Activated T-helper 2 cell treated with anti-CD3 and anti-CD28 coated beads, Interferon-gamma antibody, Interleukin-2, Interleukin-4, amounts not matched to agents 10 μg/mL and 5 μg/mL and 100 μg/mL, durations not matched to agents 14 hours and 24 hours and 36 hours (primary cell): ENCODE results near the gene PRKCE. TPM values are rescaled to one million over a fixed set of nuclear protein-coding genes. Genes with fewer than 3 reads are reported as not detected.

Source experiments
- DNase-seq: peaks from one replicate; pipeline ENCODE4 v3.0.0; 2021; ENCODE audit warnings: low spot score
- H3K27ac Mint-ChIP-seq: one replicate; pipeline ENCODE4 v1.8.0; 2021; ENCODE audit warnings: mixed read lengths
- H3K27me3 Mint-ChIP-seq: one replicate; pipeline ENCODE4 v1.8.0; 2021; ENCODE audit warnings: low read depth, mixed read lengths
- H3K36me3 Mint-ChIP-seq: one replicate; pipeline ENCODE4 v1.8.0; 2021; ENCODE audit warnings: low read depth, mixed read lengths
- H3K4me1 Mint-ChIP-seq: one replicate; pipeline ENCODE4 v1.8.0; 2021; ENCODE audit warnings: low read depth, mixed read lengths
- H3K4me3 Mint-ChIP-seq: one replicate; pipeline ENCODE4 v1.8.0; 2021; ENCODE audit warnings: low read depth, mild to moderate bottlenecking, moderate library complexity, mixed read lengths
- H3K9me3 Mint-ChIP-seq: one replicate; pipeline ENCODE4 v1.8.0; 2021; ENCODE audit warnings: mixed read lengths
- intact Hi-C: fragments of 100-400 bp; cut with micrococcal nuclease; formaldehyde crosslinking; loops from one replicate; pipeline ENCODE4 v1.15.1; 2023
- total RNA-seq: library from RNA; stranded (reverse); gene quantifications from 2 replicates; pipeline ENCODE4 v1.2.3, GENCODE V29; 2022

PRKCE gene
- total RNA-seq, 1 donor from 2014 or later = 21.5 TPM

DNA sequence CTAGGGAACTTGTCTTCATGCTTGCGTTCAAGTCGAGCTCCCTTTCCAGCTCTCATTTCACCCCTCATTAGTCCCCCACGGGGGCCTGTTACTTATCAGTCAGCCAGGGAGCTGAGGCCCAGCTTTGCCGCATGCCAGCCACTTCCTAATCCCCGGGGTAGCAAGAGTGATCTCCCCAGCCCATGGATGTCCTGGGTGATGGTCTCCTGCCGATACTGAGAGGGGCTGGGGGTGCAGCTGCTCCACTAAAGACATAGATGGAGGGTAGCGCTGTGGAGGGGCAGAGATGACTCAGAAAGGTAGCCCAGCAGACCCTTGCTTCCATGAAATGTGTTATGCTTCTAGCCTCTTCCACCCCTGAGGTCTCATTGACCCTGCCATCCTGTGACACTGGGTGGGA lies 331.7 kb downstream of the PRKCE start:
- H3K4me1 Mint-ChIP-seq = peaks cover 5% of the 10 kb centered on the region
- no peaks in the 10 kb centered on the region for H3K9me3 Mint-ChIP-seq
- intact Hi-C loops = no loop called here
- H3K27me3 Mint-ChIP-seq = no peaks in the 10 kb centered on the region
- no peak overlapping the region for H3K27ac Mint-ChIP-seq
- H3K4me3 Mint-ChIP-seq = no peak overlapping the region
- no peaks in the 10 kb centered on the region for H3K36me3 Mint-ChIP-seq
- no peak for DNase-seq

DNA sequence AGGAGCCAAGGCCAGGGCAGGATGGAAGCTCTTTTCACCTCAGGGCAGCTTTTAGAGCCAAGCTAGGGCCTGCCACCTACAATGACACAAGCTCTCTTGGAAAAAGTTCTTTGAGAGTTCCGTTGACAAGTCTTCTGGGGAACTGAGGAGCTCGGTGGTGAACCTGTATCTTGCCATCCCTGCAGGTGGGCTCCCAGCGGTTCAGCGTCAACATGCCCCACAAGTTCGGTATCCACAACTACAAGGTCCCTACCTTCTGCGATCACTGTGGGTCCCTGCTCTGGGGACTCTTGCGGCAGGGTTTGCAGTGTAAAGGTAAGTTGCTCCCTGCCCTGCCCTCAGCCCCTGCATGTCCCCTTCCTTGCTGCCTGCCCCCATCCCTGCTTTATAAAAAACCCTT lies 332.9 kb downstream of the PRKCE start:
- H3K4me1 Mint-ChIP-seq = peaks cover 2% of the 10 kb centered on the region
- H3K4me3 Mint-ChIP-seq = no peak overlapping the region
- intact Hi-C loops = no loop called here
- no peaks in the 10 kb centered on the region for H3K9me3 Mint-ChIP-seq
- no peaks in the 10 kb centered on the region for H3K36me3 Mint-ChIP-seq
- no peak for DNase-seq
- H3K27ac Mint-ChIP-seq = no peak overlapping the region
- H3K27me3 Mint-ChIP-seq = no peaks in the 10 kb centered on the region

DNA sequence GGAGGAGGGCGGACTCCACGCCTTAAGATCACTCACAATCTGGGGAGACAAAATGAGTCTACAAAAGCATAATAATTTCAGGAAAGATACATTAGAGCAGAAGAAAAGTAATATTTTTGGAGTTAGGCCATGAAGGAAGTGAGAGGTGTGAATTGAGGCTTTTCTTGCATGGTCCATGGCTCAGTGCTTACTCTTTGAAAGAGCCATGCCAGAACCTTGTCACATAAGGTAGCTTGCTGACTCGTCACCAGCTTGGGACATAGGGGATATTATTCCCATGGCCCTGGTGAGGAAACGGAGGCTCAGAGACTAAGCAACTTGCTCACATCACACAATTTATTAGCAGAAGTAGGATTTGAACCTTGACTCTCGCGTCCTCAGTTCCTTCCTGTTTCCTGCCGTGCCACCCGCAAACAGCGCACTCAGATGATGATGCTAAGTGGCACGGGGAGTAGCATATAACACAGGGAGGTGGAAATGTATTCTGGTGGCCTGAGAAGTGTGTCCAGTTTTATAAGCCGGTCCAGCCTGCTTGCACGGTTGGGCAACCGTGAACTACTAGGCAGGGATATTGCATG lies 333.5 kb downstream of the PRKCE start:
- Mint-ChIP-seq H3K27me3 (no peaks in the 10 kb centered on the region), H3K27ac (no peak overlapping the region), H3K36me3 (no peaks in the 10 kb centered on the region), H3K4me1 (no peaks in the 10 kb centered on the region), H3K9me3 (no peaks in the 10 kb centered on the region), H3K4me3 (no peak overlapping the region)
- intact Hi-C loops = no loop called here
- no peak for DNase-seq

DNA sequence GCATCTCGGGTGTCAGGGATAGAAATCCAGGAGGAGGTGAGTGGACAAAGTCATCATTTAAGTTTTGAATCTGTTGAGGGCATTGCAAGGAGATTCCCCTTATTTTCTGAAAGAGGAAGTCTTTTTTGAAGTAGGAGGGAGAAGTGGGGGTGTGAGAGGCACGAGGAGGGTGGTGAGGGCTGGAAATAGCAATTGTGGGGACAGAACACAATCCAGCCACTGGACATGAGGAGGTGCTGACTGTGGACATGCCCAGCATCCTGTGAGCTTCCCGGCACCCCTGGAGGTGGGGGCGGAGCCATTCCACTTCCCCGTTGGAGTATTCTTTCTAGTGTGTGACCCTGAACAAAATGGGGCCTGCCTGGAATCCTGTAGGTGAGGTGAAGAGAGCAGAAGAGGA lies 335.0 kb downstream of the PRKCE start:
- no peak overlapping the region for H3K27ac Mint-ChIP-seq
- H3K4me3 Mint-ChIP-seq = no peak overlapping the region
- H3K36me3 Mint-ChIP-seq = no peaks in the 10 kb centered on the region
- no peak for DNase-seq
- H3K27me3 Mint-ChIP-seq = no peaks in the 10 kb centered on the region
- H3K4me1 Mint-ChIP-seq = no peaks in the 10 kb centered on the region
- intact Hi-C loops = no loop called here
- no peaks in the 10 kb centered on the region for H3K9me3 Mint-ChIP-seq

DNA sequence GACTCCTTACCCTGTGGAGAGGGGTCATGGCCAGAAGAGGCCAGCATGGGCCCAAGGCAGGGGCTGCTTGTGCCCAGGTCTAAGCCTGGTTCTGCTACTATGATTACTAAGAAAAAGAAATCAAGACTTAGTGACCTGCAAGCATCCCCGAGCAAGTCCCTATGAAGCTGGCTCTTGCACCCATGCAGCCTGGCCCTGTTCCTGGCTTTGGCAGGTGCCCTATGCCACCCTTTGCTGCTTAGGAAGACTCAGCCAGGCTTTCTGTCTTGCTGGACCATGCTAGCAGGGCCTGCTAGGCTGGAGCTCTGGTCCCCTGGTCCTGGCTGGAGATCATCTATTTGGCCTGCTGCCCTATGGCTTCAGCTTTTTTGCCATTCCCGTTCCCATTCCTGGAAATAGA lies 336.4 kb downstream of the PRKCE start:
- Mint-ChIP-seq H3K36me3 (no peaks in the 10 kb centered on the region), H3K27me3 (no peaks in the 10 kb centered on the region), H3K4me3 (no peak overlapping the region), H3K4me1 (no peaks in the 10 kb centered on the region), H3K9me3 (no peaks in the 10 kb centered on the region), H3K27ac (no peak overlapping the region)
- intact Hi-C loops = no loop called here
- no peak for DNase-seq

DNA sequence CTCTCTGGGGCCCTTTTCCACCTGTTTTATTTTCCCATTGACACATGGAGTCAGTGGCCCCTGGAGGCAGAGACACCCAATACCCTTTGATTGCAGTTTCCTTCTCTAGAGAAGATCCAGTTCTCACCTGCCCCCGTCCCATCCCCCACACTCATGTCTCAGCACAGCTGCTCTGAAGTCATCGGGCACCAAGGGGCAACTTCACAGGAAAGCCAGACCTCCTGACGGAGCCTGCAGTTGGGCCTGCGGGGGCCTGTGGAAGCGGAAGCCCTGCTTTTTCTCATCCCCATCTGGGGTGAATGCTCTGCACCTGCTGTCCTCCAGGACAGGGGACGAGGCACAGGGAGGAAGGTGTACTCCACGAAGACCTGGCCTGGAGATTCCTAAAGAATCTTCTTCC lies 337.4 kb downstream of the PRKCE start:
- H3K27me3 Mint-ChIP-seq = no peaks in the 10 kb centered on the region
- DNase-seq = no peak
- no peaks in the 10 kb centered on the region for H3K9me3 Mint-ChIP-seq
- H3K4me1 Mint-ChIP-seq = peaks cover 2% of the 10 kb centered on the region
- intact Hi-C loops = no loop called here
- no peaks in the 10 kb centered on the region for H3K36me3 Mint-ChIP-seq
- no peak overlapping the region for H3K27ac Mint-ChIP-seq
- H3K4me3 Mint-ChIP-seq = no peak overlapping the region

DNA sequence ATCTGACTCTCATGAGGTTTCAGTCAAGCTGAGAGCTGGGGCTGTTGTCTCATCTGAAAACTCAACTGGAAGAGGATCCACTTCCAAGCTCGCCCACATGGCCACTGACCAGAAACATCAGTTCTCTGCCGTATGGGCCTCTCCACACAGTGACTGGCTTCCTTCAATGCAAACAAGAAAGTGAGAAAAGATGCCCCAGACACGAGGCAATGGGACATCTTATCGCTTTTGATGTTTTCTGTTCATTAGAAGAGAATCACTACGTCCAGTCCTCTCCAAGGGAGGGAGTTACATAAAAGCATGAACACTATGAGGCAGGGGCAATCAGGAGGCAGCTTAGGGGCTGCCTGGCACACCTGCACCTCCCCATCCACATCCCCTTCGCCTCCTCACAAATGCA lies 338.7 kb downstream of the PRKCE start:
- Mint-ChIP-seq H3K9me3 (no peaks in the 10 kb centered on the region), H3K4me3 (no peak overlapping the region), H3K4me1 (peaks cover 2% of the 10 kb centered on the region), H3K27me3 (no peaks in the 10 kb centered on the region), H3K36me3 (no peaks in the 10 kb centered on the region), H3K27ac (no peak overlapping the region)
- intact Hi-C loops = no loop called here
- DNase-seq = no peak

DNA sequence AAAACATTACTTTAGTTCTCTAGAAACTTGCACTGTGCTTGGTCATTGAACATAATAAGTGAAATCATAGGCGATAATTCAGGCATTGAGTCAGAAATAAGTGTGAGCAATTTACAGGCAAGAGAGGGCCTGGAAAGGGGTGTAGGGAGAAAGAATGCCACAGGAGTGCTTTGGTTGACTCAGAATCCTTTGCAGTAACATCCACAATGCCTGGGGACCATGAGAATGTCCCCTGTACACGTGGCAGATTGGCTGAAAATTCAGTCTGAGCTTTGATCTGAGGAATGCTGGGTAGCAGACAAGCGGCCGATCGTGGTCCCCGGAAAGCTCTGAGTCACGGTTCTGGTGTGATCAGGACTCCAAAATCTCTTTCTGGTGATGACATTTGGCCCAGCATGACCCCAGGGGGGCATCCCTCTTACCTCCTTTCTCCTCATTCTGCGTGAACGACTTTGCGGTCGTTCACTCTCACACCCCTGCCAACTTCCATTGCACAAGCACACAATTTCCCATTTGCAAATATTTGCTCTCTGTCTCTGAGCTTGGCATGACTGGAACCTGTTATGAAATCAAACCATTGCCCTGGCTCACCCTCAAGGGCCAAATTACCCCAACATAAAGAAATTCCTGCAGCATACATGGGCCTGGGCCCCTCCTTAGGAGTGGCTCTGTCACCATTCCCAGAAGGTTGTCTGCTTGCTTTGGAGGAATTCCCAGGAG lies 340.7 kb downstream of the PRKCE start:
- Mint-ChIP-seq H3K4me3 (no peak overlapping the region), H3K27ac (no peak overlapping the region), H3K27me3 (no peaks in the 10 kb centered on the region), H3K4me1 (peaks cover 2% of the 10 kb centered on the region), H3K9me3 (no peaks in the 10 kb centered on the region), H3K36me3 (no peaks in the 10 kb centered on the region)
- intact Hi-C loops = loop anchor here (2.0 kb wide), 1 partner anchor 659 kb away; no protein-coding TSS in a partner anchor
- no peak for DNase-seq

DNA sequence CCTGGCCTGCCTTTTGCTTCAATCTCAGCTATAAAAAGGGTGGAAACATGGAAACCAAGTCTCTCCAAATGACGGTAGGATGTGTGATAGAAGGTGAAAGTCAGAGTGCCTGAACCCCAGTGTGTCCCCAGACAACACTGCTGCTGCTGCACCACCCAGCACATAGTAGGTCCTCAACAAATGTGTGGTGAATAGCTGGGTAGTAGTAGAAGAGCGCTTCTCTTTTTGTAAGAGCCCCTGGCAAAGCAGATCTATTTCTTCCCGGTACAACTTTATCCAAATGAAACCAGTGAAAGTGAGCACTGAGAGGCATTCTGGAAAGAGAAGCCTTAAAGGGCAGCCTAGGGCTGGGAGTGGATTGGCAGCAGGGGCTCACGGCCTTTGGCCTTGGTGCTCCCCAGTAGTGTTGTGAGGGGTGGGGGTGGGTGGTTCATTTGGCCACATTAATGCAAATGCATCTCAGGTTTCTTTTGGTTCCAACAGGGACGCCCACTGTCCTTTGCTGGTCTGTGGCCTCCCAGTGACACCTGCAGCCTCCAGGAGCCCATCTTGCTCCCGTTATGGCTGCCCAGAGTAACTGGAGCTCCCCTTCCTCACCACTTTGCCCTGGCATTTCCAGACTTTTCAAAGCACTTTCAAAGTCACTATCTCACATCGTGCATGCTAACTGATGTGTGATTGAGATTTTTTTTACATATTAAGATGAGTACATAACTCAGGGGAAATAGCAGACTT lies 341.4 kb downstream of the PRKCE start:
- intact Hi-C loops = loop anchor here (1.0 to 2.0 kb wide), 3 partner anchors 370 to 658 kb away; no protein-coding TSS in a partner anchor
- DNase-seq = no peak
- H3K36me3 Mint-ChIP-seq = no peaks in the 10 kb centered on the region
- H3K27me3 Mint-ChIP-seq = peaks cover 1% of the 10 kb centered on the region
- H3K9me3 Mint-ChIP-seq = no peaks in the 10 kb centered on the region
- H3K4me3 Mint-ChIP-seq = no peak overlapping the region
- peaks cover 2% of the 10 kb centered on the region for H3K4me1 Mint-ChIP-seq
- no peak overlapping the region for H3K27ac Mint-ChIP-seq

DNA sequence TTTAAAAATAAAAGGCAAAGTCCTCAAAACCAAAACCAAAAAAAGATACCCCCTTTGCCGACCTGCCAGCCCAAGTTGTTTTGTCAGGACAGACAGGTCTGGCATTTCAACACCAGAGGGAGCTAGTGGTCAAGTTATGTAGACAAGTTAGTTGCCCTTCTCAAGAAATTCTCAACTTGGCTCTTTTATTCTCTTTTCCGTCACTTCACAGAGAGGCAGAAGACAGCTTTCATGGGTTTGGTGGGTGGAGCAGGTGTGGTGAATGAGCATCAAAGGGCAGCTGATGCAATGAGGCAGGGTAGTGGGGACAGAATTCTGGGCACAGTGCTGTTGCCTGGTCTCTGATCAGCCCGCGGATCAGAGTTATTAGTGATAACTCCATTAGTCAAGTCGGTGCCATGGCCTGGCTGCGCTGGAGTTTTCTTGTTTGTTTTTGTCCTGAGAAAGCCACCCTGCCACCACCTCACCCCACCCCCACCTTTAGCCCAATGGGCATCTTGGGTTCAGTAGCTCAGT lies 342.1 kb downstream of the PRKCE start:
- intact Hi-C loops = loop anchor here (1.0 to 2.0 kb wide), 3 partner anchors 370 to 657 kb away; no protein-coding TSS in a partner anchor
- H3K4me3 Mint-ChIP-seq = no peak overlapping the region
- H3K27me3 Mint-ChIP-seq = peaks cover 6% of the 10 kb centered on the region
- H3K36me3 Mint-ChIP-seq = no peaks in the 10 kb centered on the region
- peaks cover 2% of the 10 kb centered on the region for H3K4me1 Mint-ChIP-seq
- DNase-seq = peak; percentile 44
- H3K9me3 Mint-ChIP-seq = no peaks in the 10 kb centered on the region
- no peak overlapping the region for H3K27ac Mint-ChIP-seq

DNA sequence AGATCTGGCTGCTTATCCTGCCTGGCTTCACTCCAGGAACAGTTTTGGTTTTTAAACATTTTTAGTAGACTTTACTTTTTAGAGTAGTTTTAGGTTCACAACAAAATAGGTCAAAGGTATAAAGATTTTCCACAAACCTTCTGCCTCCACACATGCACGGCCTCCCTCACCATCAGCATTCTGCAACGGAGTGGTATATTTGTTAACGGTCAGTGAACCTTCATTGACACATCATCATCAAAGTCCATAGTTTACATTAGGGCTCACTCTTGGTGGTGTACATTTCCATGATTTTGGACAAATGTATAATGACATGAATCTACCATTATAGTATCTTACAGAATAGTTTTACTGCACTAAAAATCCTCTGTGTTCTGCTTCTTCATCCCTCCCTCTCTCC lies 342.6 kb downstream of the PRKCE start:
- no peak for DNase-seq
- Mint-ChIP-seq H3K27me3 (peaks cover 9% of the 10 kb centered on the region), H3K9me3 (no peaks in the 10 kb centered on the region), H3K36me3 (no peaks in the 10 kb centered on the region), H3K4me1 (peaks cover 2% of the 10 kb centered on the region), H3K4me3 (no peak overlapping the region), H3K27ac (no peak overlapping the region)
- intact Hi-C loops = no loop called here

DNA sequence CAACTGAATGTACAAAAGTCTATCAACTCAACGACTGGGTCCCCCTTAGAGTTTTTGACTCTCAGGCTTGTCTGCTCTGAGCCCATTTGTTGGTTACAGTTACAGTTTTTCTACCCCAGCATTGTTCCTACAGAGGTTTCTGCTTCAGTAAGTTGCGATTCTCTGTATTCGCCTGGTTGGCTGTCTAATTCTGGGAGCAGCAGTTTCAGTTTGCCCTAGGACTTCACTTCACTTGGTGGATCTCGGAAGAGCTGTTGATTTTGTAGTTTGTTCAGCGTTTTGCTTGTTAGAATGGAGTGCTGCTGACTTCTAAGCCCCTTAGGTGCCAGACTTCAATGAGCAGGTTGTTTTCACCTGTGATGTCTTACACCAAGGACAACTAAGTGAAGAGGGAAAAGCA lies 349.2 kb downstream of the PRKCE start:
- Mint-ChIP-seq H3K27me3 (peaks cover 14% of the 10 kb centered on the region), H3K9me3 (no peaks in the 10 kb centered on the region), H3K27ac (no peak overlapping the region), H3K4me1 (peaks cover 3% of the 10 kb centered on the region), H3K4me3 (no peak overlapping the region), H3K36me3 (peaks cover 12% of the 10 kb centered on the region)
- no peak for DNase-seq
- intact Hi-C loops = no loop called here

DNA sequence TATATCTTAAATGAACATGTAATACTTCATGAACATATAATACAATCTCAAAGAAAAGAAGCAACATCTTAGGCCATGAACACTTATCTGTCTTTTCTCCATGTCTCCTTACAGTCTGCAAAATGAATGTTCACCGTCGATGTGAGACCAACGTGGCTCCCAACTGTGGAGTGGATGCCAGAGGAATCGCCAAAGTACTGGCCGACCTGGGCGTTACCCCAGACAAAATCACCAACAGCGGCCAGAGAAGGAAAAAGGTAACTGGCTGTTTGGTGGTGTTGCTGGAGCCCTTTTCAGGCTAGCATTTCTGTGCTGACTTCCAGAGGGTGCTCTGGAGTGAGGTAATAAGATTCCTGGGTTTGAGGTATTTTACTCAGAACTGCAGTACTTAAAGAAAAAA lies 349.8 kb downstream of the PRKCE start:
- DNase-seq = no peak
- Mint-ChIP-seq H3K9me3 (no peaks in the 10 kb centered on the region), H3K4me3 (no peak overlapping the region), H3K4me1 (peaks cover 3% of the 10 kb centered on the region), H3K36me3 (peaks cover 12% of the 10 kb centered on the region), H3K27me3 (peaks cover 14% of the 10 kb centered on the region), H3K27ac (no peak overlapping the region)
- intact Hi-C loops = no loop called here
